ENCODE data around the gene IQGAP2. TPM values are rescaled to one million over a fixed set of nuclear protein-coding genes. Genes with fewer than 3 reads are reported as not detected.
A peak's percentile ranks its signal among the peaks of the same experiment; 100 is the strongest.

IQGAP2 gene
- polyA plus RNA-seq, 3 donors: 57.9 to 69.7 (median 68.2) TPM

GRCh38 chr5:76681287-76681686, 278.2 kb downstream of the IQGAP2 start:
- no peak for DNase-seq (ENCODE audit: extremely low read depth in 1 of 11, low read depth in 9 of 11, low spot score in 4 of 11)

GRCh38 chr5:76682387-76682786, 279.3 kb downstream of the IQGAP2 start:
- no peak for DNase-seq (ENCODE audit: extremely low read depth in 1 of 11, low read depth in 9 of 11, low spot score in 4 of 11)

- DNase-seq (ENCODE audit: extremely low read depth in 1 of 11, low read depth in 9 of 11, low spot score in 4 of 11): no peak
Measured at GRCh38 chr5:76683816-76684731, 281.0 kb downstream of the IQGAP2 start.

- DNase-seq (ENCODE audit: extremely low read depth in 1 of 11, low read depth in 9 of 11, low spot score in 4 of 11): no peak
Measured at GRCh38 chr5:76684756-76685519, 281.9 kb downstream of the IQGAP2 start.

- DNase-seq (ENCODE audit: extremely low read depth in 1 of 11, low read depth in 9 of 11, low spot score in 4 of 11): no peak
Measured at GRCh38 chr5:76685704-76686103, 282.6 kb downstream of the IQGAP2 start.

DNA sequence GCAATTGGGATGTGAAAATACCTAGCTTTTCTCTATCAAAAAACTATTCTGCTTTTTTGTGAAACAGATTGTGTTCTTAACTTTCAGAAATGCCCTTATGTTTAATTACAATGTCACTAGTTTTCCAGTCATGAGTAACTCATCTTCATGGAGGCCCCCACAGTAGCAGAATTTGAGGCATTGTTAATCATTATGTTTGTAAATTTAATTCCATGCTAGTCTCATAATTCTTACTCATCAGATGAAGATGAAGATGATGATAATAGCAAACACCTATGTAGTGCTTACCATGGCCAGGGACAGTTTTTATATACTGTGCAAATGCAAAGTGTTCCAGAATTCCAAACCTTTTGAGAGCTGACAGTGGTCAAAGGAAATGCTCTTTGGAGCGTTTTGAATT, 285.1 kb downstream of the IQGAP2 start:
- DNase-seq (ENCODE audit: extremely low read depth in 1 of 11, low read depth in 9 of 11, low spot score in 4 of 11): no peak

DNA sequence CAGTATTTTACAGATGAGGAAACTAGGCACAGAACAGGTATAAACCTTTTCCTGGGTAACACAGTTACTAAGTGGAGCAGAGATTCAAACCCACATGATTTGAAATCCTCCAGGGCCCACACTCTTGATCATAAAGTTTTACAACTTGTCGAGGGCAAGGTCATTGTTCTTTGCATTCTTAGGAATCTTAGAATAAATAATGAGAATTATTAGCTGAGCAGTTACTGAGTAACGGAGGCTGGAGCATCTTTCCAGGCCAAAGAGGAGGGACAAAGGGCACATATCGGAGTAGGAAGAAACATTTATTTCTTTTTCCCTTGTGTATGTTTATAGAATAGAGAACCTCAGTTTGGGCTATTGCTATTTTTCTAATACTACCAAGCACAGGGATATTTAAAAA, 285.8 kb downstream of the IQGAP2 start:
- DNase-seq (ENCODE audit: extremely low read depth in 1 of 11, low read depth in 9 of 11, low spot score in 4 of 11): peak in 3 of 11 donors; percentile 20 to 33 (median 33)

GRCh38 chr5:76689321-76690036, 286.4 kb downstream of the IQGAP2 start:
- peak in 3 of 11 donors; percentile 15 to 30 (median 19) for DNase-seq (ENCODE audit: extremely low read depth in 1 of 11, low read depth in 9 of 11, low spot score in 4 of 11)

- no peak for DNase-seq (ENCODE audit: extremely low read depth in 1 of 11, low read depth in 9 of 11, low spot score in 4 of 11)
Measured at GRCh38 chr5:76690037-76690679, 287.1 kb downstream of the IQGAP2 start.

DNA sequence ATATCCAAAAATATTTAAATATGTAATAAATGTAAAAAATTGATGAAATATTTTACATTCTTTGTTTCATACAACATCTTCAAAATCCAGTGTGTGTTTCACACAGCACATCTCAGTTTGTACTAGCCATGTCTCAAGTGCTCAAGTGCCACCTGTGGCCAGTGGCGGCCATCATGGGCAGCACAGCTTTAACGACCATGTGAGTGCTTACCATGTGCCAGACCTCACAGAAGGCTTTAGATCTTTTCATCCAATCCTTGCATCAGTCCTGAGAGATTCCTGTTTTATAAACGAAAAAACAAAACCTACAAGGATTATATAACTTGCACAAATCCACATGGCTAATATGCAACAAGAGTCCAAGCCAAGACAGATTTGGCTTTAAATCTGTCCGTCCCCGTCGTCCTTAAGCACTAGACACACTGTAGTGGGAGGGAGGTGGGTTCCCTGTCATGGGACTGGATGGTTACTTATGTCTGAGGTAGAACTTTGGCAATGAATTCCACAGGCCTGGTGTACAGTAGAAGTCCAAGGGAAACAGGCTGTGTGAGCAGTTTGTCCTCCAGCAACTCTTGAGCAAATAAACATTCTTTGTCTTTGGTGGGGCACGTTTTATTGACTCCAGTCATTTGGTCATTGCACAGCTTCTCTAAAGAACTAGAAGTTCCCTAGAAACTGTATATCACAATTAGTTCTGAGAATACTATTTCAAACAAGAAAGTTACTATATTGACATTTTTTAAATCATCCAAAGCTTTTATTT, 287.8 kb downstream of the IQGAP2 start:
- DNase-seq (ENCODE audit: extremely low read depth in 1 of 11, low read depth in 9 of 11, low spot score in 4 of 11): peak in 1 of 11 donors; percentile 22

DNA sequence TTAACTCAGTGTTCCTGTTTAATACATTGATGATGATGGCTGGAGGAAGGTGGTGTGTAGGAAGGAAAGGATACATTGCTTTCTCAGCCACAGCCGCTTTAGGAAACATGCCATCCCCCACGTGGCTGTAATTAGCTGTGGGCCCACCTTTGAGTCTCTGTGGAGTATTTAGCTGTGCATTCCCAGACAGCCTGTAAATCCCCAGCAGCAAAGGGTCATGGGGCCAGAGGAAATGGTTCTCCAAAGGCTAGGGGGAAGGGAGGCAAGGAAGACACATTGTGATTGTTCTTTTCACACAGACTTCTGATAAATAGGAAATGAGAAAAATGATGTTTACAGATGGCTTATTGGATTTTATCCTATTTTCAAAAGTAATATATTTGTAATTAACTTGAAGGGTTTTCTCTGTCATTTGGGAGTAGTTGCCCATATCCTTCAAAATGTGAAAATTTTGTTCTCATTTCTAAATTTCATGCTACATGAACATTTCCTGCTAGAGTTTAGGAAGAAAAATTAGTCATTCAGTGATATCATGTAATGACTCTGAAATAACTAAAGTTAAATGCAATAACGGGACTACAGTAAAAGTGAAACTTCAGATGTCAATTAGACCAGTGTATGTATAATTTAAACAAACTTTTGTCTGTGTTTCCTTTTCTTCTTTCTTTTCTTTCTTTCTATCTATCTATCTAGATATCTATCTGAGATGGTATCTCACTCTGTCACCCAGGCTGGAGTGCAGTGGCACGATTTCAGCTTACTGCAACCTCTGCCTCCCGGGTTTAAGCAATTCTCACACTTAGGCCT, 288.6 kb downstream of the IQGAP2 start:
- peak in 5 of 11 donors; percentile 24 to 46 (median 35) for DNase-seq (ENCODE audit: extremely low read depth in 1 of 11, low read depth in 9 of 11, low spot score in 4 of 11)

DNA sequence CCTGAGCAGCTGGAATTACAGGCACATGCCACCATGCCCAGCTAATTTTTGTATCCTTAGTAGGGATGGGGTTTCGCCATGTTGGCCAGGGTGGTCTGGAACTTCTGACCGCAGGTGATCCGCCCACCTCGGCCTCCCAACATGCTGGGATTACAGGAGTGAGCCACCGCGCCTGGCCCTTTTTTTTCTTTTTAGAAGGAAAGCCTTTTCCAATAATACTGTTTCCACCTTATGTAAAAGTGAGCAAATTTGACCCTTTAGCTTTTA, 289.1 kb downstream of the IQGAP2 start:
- no peak for DNase-seq (ENCODE audit: extremely low read depth in 1 of 11, low read depth in 9 of 11, low spot score in 4 of 11)

GRCh38 chr5:76692651-76693050, 289.6 kb downstream of the IQGAP2 start:
- no peak for DNase-seq (ENCODE audit: extremely low read depth in 1 of 11, low read depth in 9 of 11, low spot score in 4 of 11)

- no peak for DNase-seq (ENCODE audit: extremely low read depth in 1 of 11, low read depth in 9 of 11, low spot score in 4 of 11)
Measured at GRCh38 chr5:76693141-76693540, 290.1 kb downstream of the IQGAP2 start.

GRCh38 chr5:76694317-76694716, 291.2 kb downstream of the IQGAP2 start:
- no peak for DNase-seq (ENCODE audit: extremely low read depth in 1 of 11, low read depth in 9 of 11, low spot score in 4 of 11)

DNA sequence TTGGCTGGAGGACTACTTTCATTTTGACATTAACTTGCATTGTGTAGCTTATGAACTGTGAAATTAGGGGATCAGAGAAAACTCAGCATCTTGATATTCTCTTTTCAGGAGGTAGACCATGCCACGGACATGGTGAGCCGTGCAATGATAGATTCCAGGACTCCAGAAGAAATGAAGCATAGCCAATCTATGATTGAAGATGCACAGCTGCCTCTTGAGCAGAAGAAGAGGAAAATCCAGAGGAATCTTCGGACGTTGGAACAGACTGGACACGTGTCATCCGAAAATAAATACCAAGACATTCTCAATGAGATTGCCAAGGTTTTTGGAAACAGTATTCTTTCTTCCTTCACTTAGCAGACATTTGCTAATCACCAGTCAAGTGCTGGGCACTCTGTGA, 292.3 kb downstream of the IQGAP2 start:
- DNase-seq (ENCODE audit: extremely low read depth in 1 of 11, low read depth in 9 of 11, low spot score in 4 of 11): no peak

DNA sequence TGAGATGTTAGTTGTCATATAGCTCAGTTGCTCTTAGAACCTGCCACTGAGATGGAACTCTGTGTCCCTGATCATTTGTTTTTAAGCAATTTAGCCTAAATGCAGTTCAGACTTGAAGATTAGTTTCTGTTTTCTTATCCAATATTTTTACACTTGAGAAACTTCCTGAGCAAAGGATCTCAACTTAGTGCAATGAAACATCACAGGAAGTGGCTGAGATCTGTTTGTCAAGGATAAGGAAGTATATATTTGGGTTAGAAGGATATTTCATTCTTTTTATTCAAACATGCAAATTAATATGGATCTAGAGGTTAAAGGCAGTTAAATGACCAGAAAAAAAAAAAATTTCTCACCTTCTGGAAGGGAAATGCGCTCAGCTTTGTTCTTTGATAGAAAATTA, 293.2 kb downstream of the IQGAP2 start:
- DNase-seq (ENCODE audit: extremely low read depth in 1 of 11, low read depth in 9 of 11, low spot score in 4 of 11): no peak

DNA sequence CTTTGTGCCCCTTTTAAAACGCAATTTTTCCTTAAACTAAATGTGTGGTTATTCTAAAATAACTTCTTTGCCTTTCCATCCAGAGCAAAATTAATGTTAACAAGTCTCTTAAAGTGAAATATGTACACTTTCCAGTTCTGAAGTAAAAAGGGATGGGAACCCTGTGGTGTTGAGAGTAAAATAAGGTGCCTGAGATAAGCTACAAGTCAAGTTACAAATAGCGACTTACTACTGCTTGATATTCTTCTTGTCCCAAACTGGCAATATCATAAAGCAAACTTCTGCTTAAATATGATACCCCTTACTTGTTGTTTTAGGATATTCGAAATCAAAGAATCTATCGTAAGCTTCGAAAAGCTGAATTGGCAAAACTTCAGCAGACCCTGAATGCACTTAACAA, 294.6 kb downstream of the IQGAP2 start:
- DNase-seq (ENCODE audit: extremely low read depth in 1 of 11, low read depth in 9 of 11, low spot score in 4 of 11): no peak
